ENCODE results near the gene POLH. TPM values are rescaled to one million over a fixed set of nuclear protein-coding genes. Genes with fewer than 3 reads are reported as not detected.
"Not testable (repeated sequence)": the region's sequence is repeated elsewhere in the genome, so short reads cannot be mapped to it uniquely, and the experiment has no call there.

POLH gene
- total RNA-seq, 1 donor from 2014 or later: 12.5 TPM

DNA sequence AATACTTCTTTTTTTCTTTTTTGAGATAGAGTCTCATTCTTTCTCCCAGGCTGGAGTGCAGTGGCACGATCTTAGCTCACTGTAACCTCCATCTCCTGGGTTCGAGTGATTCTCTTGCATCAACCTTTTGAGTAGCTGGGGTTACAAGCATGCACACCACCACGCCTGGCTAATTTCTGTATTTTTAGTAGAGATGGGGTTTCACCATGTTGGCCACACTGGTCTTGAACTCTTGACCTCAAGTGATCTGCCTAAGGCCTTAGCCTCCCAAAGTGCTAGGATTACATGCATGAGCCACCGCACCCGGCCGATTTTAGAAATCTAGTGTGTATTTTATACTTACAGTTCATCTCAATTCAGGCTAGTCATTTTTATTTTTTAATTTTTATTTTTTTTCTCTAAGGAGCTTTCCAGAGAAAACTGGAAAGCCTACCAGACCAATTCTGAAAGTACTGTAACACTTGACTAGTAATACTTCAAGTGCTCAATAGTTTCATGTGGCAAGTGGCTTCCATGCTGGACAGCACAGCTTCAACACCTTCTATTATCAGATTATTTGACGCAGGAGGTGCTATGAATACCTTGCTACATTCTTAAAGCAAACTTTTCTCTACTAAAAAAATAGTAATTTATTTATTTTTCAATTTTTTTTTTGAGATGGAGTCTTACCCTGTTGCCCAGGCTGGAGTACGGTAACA is 34.1 kb upstream of the POLH start:
- no peak for DNase-seq (ENCODE audit: low spot score)
- no peaks in the 10 kb centered on the region for H3K9me3 Mint-ChIP-seq (ENCODE audit: unreplicated experiment)
- H3K27me3 Mint-ChIP-seq (ENCODE audit: unreplicated experiment): no peaks in the 10 kb centered on the region
- no peaks in the 10 kb centered on the region for H3K4me1 Mint-ChIP-seq (ENCODE audit: unreplicated experiment)
- H3K4me3 Mint-ChIP-seq (ENCODE audit: unreplicated experiment): no peak overlapping the region
- peaks cover 19% of the 10 kb centered on the region for H3K36me3 Mint-ChIP-seq (ENCODE audit: low read depth, unreplicated experiment)
- H3K27ac Mint-ChIP-seq (ENCODE audit: unreplicated experiment): no peak overlapping the region
- TF ChIP-seq, protein P1, sequence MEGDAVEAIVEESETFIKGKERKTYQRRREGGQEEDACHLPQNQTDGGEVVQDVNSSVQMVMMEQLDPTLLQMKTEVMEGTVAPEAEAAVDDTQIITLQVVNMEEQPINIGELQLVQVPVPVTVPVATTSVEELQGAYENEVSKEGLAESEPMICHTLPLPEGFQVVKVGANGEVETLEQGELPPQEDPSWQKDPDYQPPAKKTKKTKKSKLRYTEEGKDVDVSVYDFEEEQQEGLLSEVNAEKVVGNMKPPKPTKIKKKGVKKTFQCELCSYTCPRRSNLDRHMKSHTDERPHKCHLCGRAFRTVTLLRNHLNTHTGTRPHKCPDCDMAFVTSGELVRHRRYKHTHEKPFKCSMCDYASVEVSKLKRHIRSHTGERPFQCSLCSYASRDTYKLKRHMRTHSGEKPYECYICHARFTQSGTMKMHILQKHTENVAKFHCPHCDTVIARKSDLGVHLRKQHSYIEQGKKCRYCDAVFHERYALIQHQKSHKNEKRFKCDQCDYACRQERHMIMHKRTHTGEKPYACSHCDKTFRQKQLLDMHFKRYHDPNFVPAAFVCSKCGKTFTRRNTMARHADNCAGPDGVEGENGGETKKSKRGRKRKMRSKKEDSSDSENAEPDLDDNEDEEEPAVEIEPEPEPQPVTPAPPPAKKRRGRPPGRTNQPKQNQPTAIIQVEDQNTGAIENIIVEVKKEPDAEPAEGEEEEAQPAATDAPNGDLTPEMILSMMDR (IDR thresholded peaks at IDR 0.05; ENCODE audit: unreplicated experiment): no peak

DNA sequence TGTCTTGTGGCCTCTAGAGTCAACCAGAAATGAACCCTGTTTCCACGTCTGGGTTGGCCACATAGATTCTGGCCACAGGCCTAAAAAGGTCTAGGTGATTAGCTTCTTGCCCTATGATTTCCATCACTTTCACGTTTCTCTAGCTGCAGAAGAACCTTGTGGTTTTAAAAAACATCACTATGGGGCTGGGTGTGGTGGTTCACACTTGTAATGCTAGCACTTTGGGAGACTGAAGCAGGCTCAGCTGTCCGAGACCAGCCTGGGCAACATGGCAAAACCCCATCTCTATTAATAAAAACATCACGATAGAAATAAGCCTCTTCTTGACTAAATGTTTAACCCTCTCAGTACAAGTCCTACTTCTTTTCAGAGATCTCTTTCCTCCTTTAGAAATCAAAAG is 31.5 kb upstream of the POLH start:
- Mint-ChIP-seq H3K4me3 (ENCODE audit: unreplicated experiment) (no peak overlapping the region), H3K27me3 (ENCODE audit: unreplicated experiment) (no peaks in the 10 kb centered on the region), H3K4me1 (ENCODE audit: unreplicated experiment) (no peaks in the 10 kb centered on the region), H3K27ac (ENCODE audit: unreplicated experiment) (no peak overlapping the region), H3K36me3 (ENCODE audit: low read depth, unreplicated experiment) (peaks cover 22% of the 10 kb centered on the region), H3K9me3 (ENCODE audit: unreplicated experiment) (no peaks in the 10 kb centered on the region)
- TF ChIP-seq, protein P1 (IDR thresholded peaks at IDR 0.05; ENCODE audit: unreplicated experiment): no peak
- DNase-seq (ENCODE audit: low spot score): no peak

DNA sequence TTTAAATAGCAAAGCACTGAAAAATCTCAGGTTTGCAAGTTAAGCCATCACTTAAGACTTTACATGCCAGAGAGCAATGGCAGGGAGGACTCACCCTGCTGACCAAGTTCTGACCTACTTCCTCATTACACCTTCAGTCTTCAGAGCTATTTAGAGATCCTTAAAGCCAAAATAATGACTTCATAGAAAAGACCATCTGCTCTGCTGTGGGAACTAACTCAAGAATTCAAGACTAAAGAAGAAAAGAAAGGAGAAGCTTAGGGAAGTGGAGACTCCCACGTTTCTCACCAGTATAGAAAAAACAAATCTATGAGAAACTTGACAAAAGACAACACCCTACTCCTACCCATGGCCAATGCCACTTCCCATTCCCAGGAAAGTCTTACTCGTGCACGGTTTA is 28.8 kb upstream of the POLH start:
- H3K27me3 Mint-ChIP-seq (ENCODE audit: unreplicated experiment): no peaks in the 10 kb centered on the region
- no peak for DNase-seq (ENCODE audit: low spot score)
- no peaks in the 10 kb centered on the region for H3K9me3 Mint-ChIP-seq (ENCODE audit: unreplicated experiment)
- H3K4me1 Mint-ChIP-seq (ENCODE audit: unreplicated experiment): no peaks in the 10 kb centered on the region
- TF ChIP-seq, protein P1 (IDR thresholded peaks at IDR 0.05; ENCODE audit: unreplicated experiment): no peak
- no peak overlapping the region for H3K27ac Mint-ChIP-seq (ENCODE audit: unreplicated experiment)
- no peak overlapping the region for H3K4me3 Mint-ChIP-seq (ENCODE audit: unreplicated experiment)
- peaks cover 27% of the 10 kb centered on the region for H3K36me3 Mint-ChIP-seq (ENCODE audit: low read depth, unreplicated experiment)

DNA sequence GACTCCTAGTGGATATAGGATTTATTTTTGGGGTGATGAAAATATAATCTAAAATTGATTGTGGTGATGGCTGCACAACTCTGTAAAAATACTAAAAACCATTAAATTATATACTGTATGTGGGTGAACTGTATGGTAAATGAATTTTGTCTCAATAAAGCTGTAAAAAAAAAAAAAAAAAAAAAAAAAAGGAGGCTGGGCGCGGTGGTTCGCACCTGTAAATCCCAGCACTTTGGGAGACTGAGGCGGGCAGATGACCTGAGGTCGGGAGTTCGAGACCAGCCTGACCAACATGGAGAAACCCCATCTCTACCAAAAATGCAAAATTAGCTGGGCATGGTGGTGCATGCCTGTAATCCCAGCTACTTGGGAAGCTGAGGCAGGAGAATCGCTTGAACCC is 18.4 kb upstream of the POLH start:
- H3K4me3 Mint-ChIP-seq (ENCODE audit: unreplicated experiment); H3K27me3 Mint-ChIP-seq (ENCODE audit: unreplicated experiment); DNase-seq (ENCODE audit: low spot score); H3K27ac Mint-ChIP-seq (ENCODE audit: unreplicated experiment); H3K4me1 Mint-ChIP-seq (ENCODE audit: unreplicated experiment); H3K9me3 Mint-ChIP-seq (ENCODE audit: unreplicated experiment): not testable (repeated sequence)
- H3K36me3 Mint-ChIP-seq (ENCODE audit: low read depth, unreplicated experiment): peaks cover 33% of the 10 kb centered on the region

DNA sequence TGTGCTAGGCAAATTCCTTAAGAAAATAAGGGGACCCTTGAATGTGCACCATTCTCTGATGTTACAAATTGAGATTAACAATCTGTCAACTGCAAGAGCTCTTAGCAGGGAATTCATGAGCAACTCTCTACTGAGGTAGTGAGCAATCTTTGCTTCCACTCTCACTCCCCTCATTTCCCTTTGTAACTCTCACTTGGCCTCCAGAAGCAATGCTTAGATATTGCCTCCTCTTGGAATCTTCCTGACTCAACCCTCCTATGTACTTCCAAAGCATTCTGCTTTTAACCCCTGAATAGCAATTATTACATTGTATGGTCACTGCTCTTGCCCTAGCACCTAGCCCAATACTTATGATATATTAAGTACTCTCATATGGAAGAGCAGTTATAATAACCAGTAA is 16.7 kb upstream of the POLH start:
- no peak overlapping the region for H3K4me3 Mint-ChIP-seq (ENCODE audit: unreplicated experiment)
- TF ChIP-seq, protein P1 (IDR thresholded peaks at IDR 0.05; ENCODE audit: unreplicated experiment): no peak
- H3K4me1 Mint-ChIP-seq (ENCODE audit: unreplicated experiment): no peaks in the 10 kb centered on the region
- peaks cover 1% of the 10 kb centered on the region for H3K27me3 Mint-ChIP-seq (ENCODE audit: unreplicated experiment)
- no peak overlapping the region for H3K27ac Mint-ChIP-seq (ENCODE audit: unreplicated experiment)
- peaks cover 27% of the 10 kb centered on the region for H3K36me3 Mint-ChIP-seq (ENCODE audit: low read depth, unreplicated experiment)
- H3K9me3 Mint-ChIP-seq (ENCODE audit: unreplicated experiment): no peaks in the 10 kb centered on the region
- DNase-seq (ENCODE audit: low spot score): no peak

Data from endothelial cell (in vitro differentiated cells).